ENCODE data around the gene ETS2. TPM values are rescaled to one million over a fixed set of nuclear protein-coding genes. Genes with fewer than 3 reads are reported as not detected.

The ETS2 gene
- total and polyA plus RNA-seq, 9 donors = 35.8 to 152 (median 79.6) TPM

- 9 to 12% (median 11%) methylated on average over 9 of the region's 9 CpGs for WGBS, 3 donors
- intact Hi-C loops (cut with DNase I) = loop anchor here (5.0 to 10.0 kb wide), 12 partner anchors 52 to 330 kb away; no protein-coding TSS in a partner anchor
- DNase-seq = no peak
- Histone ChIP-seq H3K27ac (peak overlapping the region; percentile 93 to 96), H3K36me3 (no peaks in the 10 kb centered on the region), H3K9me3 (no peaks in the 10 kb centered on the region), H3K4me1 (ENCODE audit: insufficient read depth) (peaks cover 4% of the 10 kb centered on the region), H3K27me3 (no peaks in the 10 kb centered on the region), H3K4me3 (peak overlapping the region; percentile 97)
- TF ChIP-seq EP300 (IDR thresholded peaks at IDR 0.05) (no peak), CTCF (IDR thresholded peaks at IDR 0.05) (no peak), POLR2A (IDR thresholded peaks at IDR 0.05) (no peak)
Observed at GRCh38 chr21:38806942-38807284, 1.2 kb downstream of the ETS2 start.

GRCh38 chr21:38807441-38807871, 1.7 kb downstream of the ETS2 start:
- Histone ChIP-seq H3K27ac (peak overlapping the region; percentile 48 to 96), H3K36me3 (no peaks in the 10 kb centered on the region), H3K27me3 (no peaks in the 10 kb centered on the region), H3K9me3 (no peaks in the 10 kb centered on the region), H3K4me3 (peak overlapping the region; percentile 97), H3K4me1 (ENCODE audit: insufficient read depth) (peaks cover 4% of the 10 kb centered on the region)
- no peak for DNase-seq
- intact Hi-C loops (cut with DNase I) = loop anchor here (5.0 to 10.0 kb wide), 12 partner anchors 53 to 330 kb away; no protein-coding TSS in a partner anchor
- TF ChIP-seq CTCF (IDR thresholded peaks at IDR 0.05) = no peak
- TF ChIP-seq POLR2A (IDR thresholded peaks at IDR 0.05) = no peak
- no peak for TF ChIP-seq EP300 (IDR thresholded peaks at IDR 0.05)
- WGBS, 3 donors = 13 to 31% (median 23%) methylated on average over 2 of the region's 2 CpGs

GRCh38 chr21:38807986-38808385, 2.3 kb downstream of the ETS2 start:
- TF ChIP-seq EP300 (IDR thresholded peaks at IDR 0.05) (no peak), CTCF (IDR thresholded peaks at IDR 0.05) (no peak), POLR2A (IDR thresholded peaks at IDR 0.05) (no peak)
- peaks cover 4% of the 10 kb centered on the region for H3K4me1 ChIP-seq (ENCODE audit: insufficient read depth)
- no peaks in the 10 kb centered on the region for H3K36me3 ChIP-seq
- 71 to 82% (median 73%) methylated on average over 5 of the region's 5 CpGs for WGBS, 3 donors
- DNase-seq = no peak
- peak overlapping the region; percentile 97 for H3K4me3 ChIP-seq
- H3K9me3 ChIP-seq = no peaks in the 10 kb centered on the region
- no peaks in the 10 kb centered on the region for H3K27me3 ChIP-seq
- intact Hi-C loops (cut with DNase I) = loop anchor here (5.0 to 10.0 kb wide), 12 partner anchors 53 to 329 kb away; no protein-coding TSS in a partner anchor
- H3K27ac ChIP-seq = peak overlapping the region; percentile 48 to 96

- DNase-seq = no peak
- Histone ChIP-seq H3K4me1 (ENCODE audit: insufficient read depth) (peaks cover 4% of the 10 kb centered on the region), H3K36me3 (no peaks in the 10 kb centered on the region), H3K9me3 (no peaks in the 10 kb centered on the region), H3K4me3 (peak overlapping the region; percentile 10), H3K27me3 (no peaks in the 10 kb centered on the region), H3K27ac (peak overlapping the region in 1 of 2 donors; percentile 21)
- intact Hi-C loops (cut with DNase I) = loop anchor here (5.0 to 10.0 kb wide), 12 partner anchors 55 to 328 kb away; no protein-coding TSS in a partner anchor
- 74 to 80% (median 78%) methylated on average over 2 of the region's 2 CpGs for WGBS, 3 donors
- no peak for TF ChIP-seq EP300 (IDR thresholded peaks at IDR 0.05)
- TF ChIP-seq POLR2A (IDR thresholded peaks at IDR 0.05) = no peak
- TF ChIP-seq CTCF (IDR thresholded peaks at IDR 0.05) = no peak
Observed at GRCh38 chr21:38809198-38809878, 3.6 kb downstream of the ETS2 start.

All from ovary (tissue), 9 donors.